Activated T-cell treated with anti-CD3 and anti-CD28 coated beads, Interleukin-2, amount 50 U/mL, for 72 hours (primary cell): Measurements from ENCODE around the gene SLC13A1. TPM values are rescaled to one million over a fixed set of nuclear protein-coding genes. Genes with fewer than 3 reads are reported as not detected.
"Not testable (repeated sequence)": the region's sequence is repeated elsewhere in the genome, so short reads cannot be mapped to it uniquely, and the experiment has no call there.

ENCODE experiments used
- ATAC-seq, 2 donors: fragments of 150-1000 bp; cut with Tn5 transposase; replicated peaks in 1 of 2; 2 replicates each; pipeline ENCODE4 v1.10.0; 2021; ENCODE audit warnings: moderate library complexity in 2 of 2, mild to moderate bottlenecking in 1 of 2
- DNase-seq, 2 donors: peaks; one replicate each; pipeline ENCODE4 v3.0.0; 2021 to 2022; ENCODE audit warnings: mixed read lengths in 1 of 2
- H3K27ac Mint-ChIP-seq: one replicate; pipeline ENCODE4 v1.8.0; 2022; ENCODE audit warnings: mild to moderate bottlenecking, moderate library complexity, mixed read lengths
- H3K27me3 Mint-ChIP-seq: one replicate; pipeline ENCODE4 v1.8.0; 2022; ENCODE audit warnings: low read depth, mixed read lengths
- H3K36me3 Mint-ChIP-seq, 2 donors: one replicate each; pipeline ENCODE4 v1.8.0; 2022; ENCODE audit warnings: mixed read lengths in 2 of 2, mild to moderate bottlenecking in 1 of 2; ENCODE audit not compliant: insufficient read depth in 2 of 2
- H3K4me1 Mint-ChIP-seq: one replicate; pipeline ENCODE4 v1.8.0; 2022; ENCODE audit warnings: low read depth, mixed read lengths
- H3K4me3 Mint-ChIP-seq, 2 donors: one replicate each; pipeline ENCODE4 v1.8.0; 2022; ENCODE audit warnings: mild to moderate bottlenecking in 2 of 2, mixed read lengths in 2 of 2, moderate library complexity in 2 of 2
- H3K9me3 Mint-ChIP-seq, 2 donors: one replicate each; pipeline ENCODE4 v1.8.0; 2022; ENCODE audit warnings: mixed read lengths in 2 of 2
- total RNA-seq, 2 donors: library from RNA; stranded (reverse); gene quantifications; one replicate each; pipeline ENCODE4 v1.2.3, GENCODE V29; 2022

SLC13A1 gene
- total RNA-seq: not detected

- Mint-ChIP-seq H3K4me1 (no peaks in the 10 kb centered on the region), H3K4me3 (no peak within 1 kb of the TSS), H3K9me3 (no peaks in the 10 kb centered on the region), H3K36me3 (no peaks in the 10 kb centered on the region), H3K27me3 (no peaks in the 10 kb centered on the region), H3K27ac (no peak within 1 kb of the TSS)
- ATAC-seq: no peak
- no peak for DNase-seq
These were observed at the start of gene SLC13A1 for GRCh38 chr7:123199883-123200282. Gene SLC13A1, minus strand, starts transcription at chr7:123199969. Its CDS starts 23 bp downstream, at chr7:123199946.

- Mint-ChIP-seq H3K4me3 (no peak overlapping the region), H3K9me3 (peaks cover 0 to 5% of the 10 kb centered on the region in 2 donors), H3K36me3 (no peaks in the 10 kb centered on the region), H3K27me3 (no peaks in the 10 kb centered on the region), H3K4me1 (no peaks in the 10 kb centered on the region), H3K27ac (no peak overlapping the region)
- DNase-seq: no peak
- ATAC-seq: no peak
These were observed 45.0 kb upstream of the SLC13A1 start for GRCh38 chr7:123244768-123245167.

GRCh38 chr7:123242467-123243092, 42.8 kb upstream of the SLC13A1 start:
- Mint-ChIP-seq H3K27me3 (no peaks in the 10 kb centered on the region), H3K4me3 (no peak overlapping the region), H3K27ac (no peak overlapping the region), H3K36me3 (no peaks in the 10 kb centered on the region), H3K9me3 (peaks cover 0 to 3% of the 10 kb centered on the region in 2 donors), H3K4me1 (no peaks in the 10 kb centered on the region)
- DNase-seq (no peak), ATAC-seq (no peak)

- no peaks in the 10 kb centered on the region for H3K4me1 Mint-ChIP-seq
- no peak overlapping the region for H3K4me3 Mint-ChIP-seq
- H3K9me3 Mint-ChIP-seq: peaks cover 0 to 3% of the 10 kb centered on the region in 2 donors
- H3K27ac Mint-ChIP-seq: no peak overlapping the region
- H3K27me3 Mint-ChIP-seq: no peaks in the 10 kb centered on the region
- no peak for DNase-seq
- H3K36me3 Mint-ChIP-seq: no peaks in the 10 kb centered on the region
- no peak for ATAC-seq
These were observed 42.0 kb upstream of the SLC13A1 start for GRCh38 chr7:123241809-123242208.

GRCh38 chr7:123231021-123232000, 31.5 kb upstream of the SLC13A1 start:
- Mint-ChIP-seq H3K36me3 (no peaks in the 10 kb centered on the region), H3K4me1 (no peaks in the 10 kb centered on the region), H3K9me3 (peaks cover 0 to 7% of the 10 kb centered on the region in 2 donors), H3K27me3 (no peaks in the 10 kb centered on the region), H3K27ac (no peak overlapping the region), H3K4me3 (no peak overlapping the region)
- DNase-seq (no peak), ATAC-seq (no peak)

GRCh38 chr7:123230603-123231002, 30.8 kb upstream of the SLC13A1 start:
- Mint-ChIP-seq H3K4me3 (no peak overlapping the region), H3K36me3 (no peaks in the 10 kb centered on the region), H3K9me3 (peaks cover under 1 to 7% of the 10 kb centered on the region in 2 donors), H3K27me3 (no peaks in the 10 kb centered on the region), H3K4me1 (no peaks in the 10 kb centered on the region), H3K27ac (no peak overlapping the region)
- DNase-seq (no peak), ATAC-seq (no peak)

- H3K4me1 Mint-ChIP-seq: no peaks in the 10 kb centered on the region
- H3K9me3 Mint-ChIP-seq: peaks cover 4 to 7% of the 10 kb centered on the region in 2 donors
- no peak for DNase-seq
- no peaks in the 10 kb centered on the region for H3K36me3 Mint-ChIP-seq
- no peak overlapping the region for H3K4me3 Mint-ChIP-seq
- ATAC-seq: no peak
- H3K27me3 Mint-ChIP-seq: no peaks in the 10 kb centered on the region
- no peak overlapping the region for H3K27ac Mint-ChIP-seq
These were observed 30.4 kb upstream of the SLC13A1 start for GRCh38 chr7:123230147-123230546.

GRCh38 chr7:123229426-123229825, 29.7 kb upstream of the SLC13A1 start:
- H3K9me3 Mint-ChIP-seq: peaks cover 4 to 5% of the 10 kb centered on the region in 2 donors
- no peaks in the 10 kb centered on the region for H3K4me1 Mint-ChIP-seq
- H3K36me3 Mint-ChIP-seq: no peaks in the 10 kb centered on the region
- no peaks in the 10 kb centered on the region for H3K27me3 Mint-ChIP-seq
- H3K4me3 Mint-ChIP-seq: no peak overlapping the region
- H3K27ac Mint-ChIP-seq: no peak overlapping the region
- ATAC-seq: no peak
- no peak for DNase-seq

GRCh38 chr7:123227666-123228065, 27.9 kb upstream of the SLC13A1 start:
- H3K4me3 Mint-ChIP-seq, H3K27ac Mint-ChIP-seq, H3K36me3 Mint-ChIP-seq, H3K9me3 Mint-ChIP-seq, H3K27me3 Mint-ChIP-seq, ATAC-seq, H3K4me1 Mint-ChIP-seq, DNase-seq: not testable (repeated sequence)

- ATAC-seq (no peak), DNase-seq (no peak)
- Mint-ChIP-seq H3K27me3 (no peaks in the 10 kb centered on the region), H3K9me3 (peaks cover 5 to 12% of the 10 kb centered on the region in 2 donors), H3K4me1 (no peaks in the 10 kb centered on the region), H3K4me3 (no peak overlapping the region), H3K36me3 (peaks cover 0 to under 1% of the 10 kb centered on the region in 2 donors), H3K27ac (no peak overlapping the region)
These were observed 20.6 kb upstream of the SLC13A1 start for GRCh38 chr7:123220396-123220795.

GRCh38 chr7:123218866-123219265, 19.1 kb upstream of the SLC13A1 start:
- H3K4me3 Mint-ChIP-seq: no peak overlapping the region
- DNase-seq: no peak
- no peaks in the 10 kb centered on the region for H3K27me3 Mint-ChIP-seq
- H3K36me3 Mint-ChIP-seq: peaks cover 0 to 2% of the 10 kb centered on the region in 2 donors
- no peak for ATAC-seq
- peaks cover 14% of the 10 kb centered on the region in 2 donors for H3K9me3 Mint-ChIP-seq
- no peak overlapping the region for H3K27ac Mint-ChIP-seq
- no peaks in the 10 kb centered on the region for H3K4me1 Mint-ChIP-seq

- H3K27ac Mint-ChIP-seq: no peak overlapping the region
These were observed 17.1 kb upstream of the SLC13A1 start for GRCh38 chr7:123216825-123217224.

GRCh38 chr7:123215350-123215749, 15.6 kb upstream of the SLC13A1 start:
- Mint-ChIP-seq H3K4me1 (no peaks in the 10 kb centered on the region), H3K27me3 (no peaks in the 10 kb centered on the region), H3K36me3 (peaks cover 0 to 2% of the 10 kb centered on the region in 2 donors), H3K27ac (no peak overlapping the region), H3K4me3 (no peak overlapping the region), H3K9me3 (peaks cover 6 to 14% of the 10 kb centered on the region in 2 donors)
- no peak for DNase-seq
- no peak for ATAC-seq

More at GRCh38 chr7:123216825-123217224, 17.1 kb upstream of the SLC13A1 start:
- peaks cover 11 to 14% of the 10 kb centered on the region in 2 donors for H3K9me3 Mint-ChIP-seq
- no peaks in the 10 kb centered on the region for H3K27me3 Mint-ChIP-seq
- ATAC-seq (no peak), DNase-seq (no peak)
- no peaks in the 10 kb centered on the region for H3K4me1 Mint-ChIP-seq
- H3K36me3 Mint-ChIP-seq: peaks cover 0 to 2% of the 10 kb centered on the region in 2 donors
- no peak overlapping the region for H3K4me3 Mint-ChIP-seq
